ENCODE measurements around the gene CDK2AP2. TPM values are rescaled to one million over a fixed set of nuclear protein-coding genes. Genes with fewer than 3 reads are reported as not detected.
"Not testable (repeated sequence)": the region's sequence is repeated elsewhere in the genome, so short reads cannot be mapped to it uniquely, and the experiment has no call there.

CDK2AP2 gene
- polyA plus RNA-seq, 1 of the 3 experiments (the other 2 are of a cell fraction): 47.9 TPM

DNA sequence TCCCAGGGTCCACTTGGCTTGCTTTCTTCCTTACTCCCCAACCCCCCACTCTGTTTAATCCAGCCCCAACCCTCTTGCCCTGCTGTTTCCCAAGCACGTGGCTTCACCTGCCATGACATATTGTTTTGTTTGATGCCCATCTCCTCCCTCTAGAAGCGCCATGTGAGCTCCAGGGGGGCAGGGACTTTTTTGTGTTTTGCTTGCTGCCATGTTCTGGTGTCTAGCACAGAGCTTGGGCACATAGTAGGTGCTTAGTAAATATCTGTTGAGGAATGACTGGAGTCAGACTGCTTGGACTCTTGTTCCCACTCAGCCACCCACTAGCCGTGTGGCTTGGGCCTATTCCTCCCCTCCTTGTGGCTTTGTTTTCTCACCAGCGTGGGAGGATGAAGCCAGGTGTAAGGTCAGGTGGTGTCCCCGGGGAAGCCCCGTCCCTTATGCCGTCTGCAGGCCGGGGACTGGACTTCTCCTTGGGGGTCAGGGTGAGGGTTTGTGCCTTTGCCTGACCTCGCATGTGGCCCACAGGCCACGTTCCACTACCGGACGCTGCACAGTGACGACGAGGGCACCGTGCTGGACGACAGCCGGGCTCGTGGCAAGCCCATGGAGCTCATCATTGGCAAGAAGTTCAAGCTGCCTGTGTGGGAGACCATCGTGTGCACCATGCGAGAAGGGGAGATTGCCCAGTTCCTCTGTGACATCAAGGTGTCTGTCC lies 21.3 kb downstream of the CDK2AP2 start:
- no peaks in the 10 kb centered on the region for H3K9me2 ChIP-seq
- H3K4me3 ChIP-seq (ENCODE audit: low read depth in 2 of 2, low read length in 1 of 2): no peak overlapping the region
- no peak overlapping the region for H3K9ac ChIP-seq
- H3F3A ChIP-seq (replicated peaks; ENCODE audit: insufficient read depth): no peaks in the 10 kb centered on the region
- peaks cover 6 to 17% of the 10 kb centered on the region in 2 experiments; a peak in 3 of 4 replicates for H3K4me1 ChIP-seq (ENCODE audit: control insufficient read depth in 1 of 2, insufficient read depth in 2 of 2, low read depth in 1 of 2, low read length in 1 of 2)
- H3K27me3 ChIP-seq (ENCODE audit: insufficient read depth): no peaks in the 10 kb centered on the region
- peaks cover 25% of the 10 kb centered on the region for H3K79me2 ChIP-seq (ENCODE audit: insufficient read depth)
- H3K36me3 ChIP-seq (replicated peaks in 1 of 2; ENCODE audit: control insufficient read depth in 1 of 2, insufficient read depth in 2 of 2, low read length in 1 of 2): peaks cover 0 to 27% of the 10 kb centered on the region in 2 experiments
- ChIA-PET POLR2A (no interaction called here), CTCF (interaction anchor here (1.4 kb wide), 1 partner anchor 59 kb away, joined by 3 read pairs; the partner anchor contains the start of gene RPS6KB2)
- WGBS (ENCODE audit: low lambda C conversion rate): 96% methylated on average over 13 of the region's 20 CpGs
- no peak overlapping the region for H3K27ac ChIP-seq (ENCODE audit: low read depth in 2 of 2, low read length in 1 of 2)
- H4K20me1 ChIP-seq (ENCODE audit: insufficient read depth): no peaks in the 10 kb centered on the region
- no peak overlapping the region for H2AFZ ChIP-seq (ENCODE audit: low read depth)
- TF ChIP-seq MXI1 (IDR thresholded peaks at IDR 0.05; ENCODE audit: low read depth, low read length) (no peak), FOXJ3 (CRISPR knock-in tag; IDR thresholded peaks at IDR 0.05) (no peak), RCOR1 (IDR thresholded peaks at IDR 0.05; ENCODE audit: low read length) (no peak), SIN3A (IDR thresholded peaks at IDR 0.05; ENCODE audit: borderline replicate concordance, low read depth, low read length) (no peak), RFX5 (IDR thresholded peaks at IDR 0.05; ENCODE audit: low read length) (no peak), TAF1 (IDR thresholded peaks at IDR 0.05; ENCODE audit: borderline replicate concordance, low read depth, low read length) (no peak)
- TF ChIP-seq, protein P1, sequence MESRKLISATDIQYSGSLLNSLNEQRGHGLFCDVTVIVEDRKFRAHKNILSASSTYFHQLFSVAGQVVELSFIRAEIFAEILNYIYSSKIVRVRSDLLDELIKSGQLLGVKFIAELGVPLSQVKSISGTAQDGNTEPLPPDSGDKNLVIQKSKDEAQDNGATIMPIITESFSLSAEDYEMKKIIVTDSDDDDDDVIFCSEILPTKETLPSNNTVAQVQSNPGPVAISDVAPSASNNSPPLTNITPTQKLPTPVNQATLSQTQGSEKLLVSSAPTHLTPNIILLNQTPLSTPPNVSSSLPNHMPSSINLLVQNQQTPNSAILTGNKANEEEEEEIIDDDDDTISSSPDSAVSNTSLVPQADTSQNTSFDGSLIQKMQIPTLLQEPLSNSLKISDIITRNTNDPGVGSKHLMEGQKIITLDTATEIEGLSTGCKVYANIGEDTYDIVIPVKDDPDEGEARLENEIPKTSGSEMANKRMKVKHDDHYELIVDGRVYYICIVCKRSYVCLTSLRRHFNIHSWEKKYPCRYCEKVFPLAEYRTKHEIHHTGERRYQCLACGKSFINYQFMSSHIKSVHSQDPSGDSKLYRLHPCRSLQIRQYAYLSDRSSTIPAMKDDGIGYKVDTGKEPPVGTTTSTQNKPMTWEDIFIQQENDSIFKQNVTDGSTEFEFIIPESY (IDR thresholded peaks at IDR 0.05; ENCODE audit: borderline replicate concordance, low read depth): no peak
- TF ChIP-seq, protein P2, sequence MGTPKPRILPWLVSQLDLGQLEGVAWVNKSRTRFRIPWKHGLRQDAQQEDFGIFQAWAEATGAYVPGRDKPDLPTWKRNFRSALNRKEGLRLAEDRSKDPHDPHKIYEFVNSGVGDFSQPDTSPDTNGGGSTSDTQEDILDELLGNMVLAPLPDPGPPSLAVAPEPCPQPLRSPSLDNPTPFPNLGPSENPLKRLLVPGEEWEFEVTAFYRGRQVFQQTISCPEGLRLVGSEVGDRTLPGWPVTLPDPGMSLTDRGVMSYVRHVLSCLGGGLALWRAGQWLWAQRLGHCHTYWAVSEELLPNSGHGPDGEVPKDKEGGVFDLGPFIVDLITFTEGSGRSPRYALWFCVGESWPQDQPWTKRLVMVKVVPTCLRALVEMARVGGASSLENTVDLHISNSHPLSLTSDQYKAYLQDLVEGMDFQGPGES (IDR thresholded peaks at IDR 0.05; ENCODE audit: low read depth, low read length): no peak
- TF ChIP-seq, protein P3, sequence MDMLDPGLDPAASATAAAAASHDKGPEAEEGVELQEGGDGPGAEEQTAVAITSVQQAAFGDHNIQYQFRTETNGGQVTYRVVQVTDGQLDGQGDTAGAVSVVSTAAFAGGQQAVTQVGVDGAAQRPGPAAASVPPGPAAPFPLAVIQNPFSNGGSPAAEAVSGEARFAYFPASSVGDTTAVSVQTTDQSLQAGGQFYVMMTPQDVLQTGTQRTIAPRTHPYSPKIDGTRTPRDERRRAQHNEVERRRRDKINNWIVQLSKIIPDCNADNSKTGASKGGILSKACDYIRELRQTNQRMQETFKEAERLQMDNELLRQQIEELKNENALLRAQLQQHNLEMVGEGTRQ (IDR thresholded peaks at IDR 0.05; ENCODE audit: borderline replicate concordance, low read depth, low read length): no peak
- no peaks in the 10 kb centered on the region for H3K9me3 ChIP-seq
- DNase-seq: no peak
- H3K4me2 ChIP-seq: no peak overlapping the region

DNA sequence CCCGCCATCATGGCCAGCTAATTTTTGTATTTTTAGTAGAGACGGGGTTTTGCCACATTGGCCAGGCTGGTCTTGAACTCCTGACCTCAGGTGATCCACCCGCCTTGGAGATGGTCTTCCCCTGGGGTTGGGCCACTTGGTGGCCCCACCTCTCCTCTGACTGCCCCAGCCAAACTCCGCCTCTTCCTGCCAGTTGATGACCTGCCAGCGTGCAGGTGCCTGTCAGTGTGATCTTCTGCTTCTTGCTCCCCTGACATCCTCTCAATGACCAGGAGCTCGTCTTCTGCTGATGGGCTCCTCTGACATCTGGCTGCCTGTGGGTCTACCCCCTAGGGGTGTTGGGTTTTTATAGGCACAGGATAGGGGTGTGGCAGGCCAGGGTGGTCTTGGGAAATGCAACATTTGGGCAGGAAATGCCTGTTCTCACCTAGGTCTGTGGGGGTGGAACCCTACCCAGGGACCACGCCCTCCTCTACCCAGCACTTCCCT lies 22.0 kb downstream of the CDK2AP2 start:
- H3K4me3 ChIP-seq (ENCODE audit: low read depth in 2 of 2, low read length in 1 of 2); POLR2A ChIA-PET; DNase-seq; H3F3A ChIP-seq (replicated peaks; ENCODE audit: insufficient read depth); H3K9me2 ChIP-seq; H4K20me1 ChIP-seq (ENCODE audit: insufficient read depth); H3K9ac ChIP-seq; H3K27me3 ChIP-seq (ENCODE audit: insufficient read depth); H2AFZ ChIP-seq (ENCODE audit: low read depth); H3K27ac ChIP-seq (ENCODE audit: low read depth in 2 of 2, low read length in 1 of 2); H3K9me3 ChIP-seq; H3K4me2 ChIP-seq: not testable (repeated sequence)
- Histone ChIP-seq H3K36me3 (replicated peaks in 1 of 2; ENCODE audit: control insufficient read depth in 1 of 2, insufficient read depth in 2 of 2, low read length in 1 of 2) (peaks cover 0 to 24% of the 10 kb centered on the region in 2 experiments), H3K4me1 (ENCODE audit: control insufficient read depth in 1 of 2, insufficient read depth in 2 of 2, low read depth in 1 of 2, low read length in 1 of 2) (peaks cover 6 to 17% of the 10 kb centered on the region in 2 experiments; a peak in 3 of 4 replicates), H3K79me2 (ENCODE audit: insufficient read depth) (peaks cover 25% of the 10 kb centered on the region)
- 94% methylated on average over 7 of the region's 7 CpGs for WGBS (ENCODE audit: low lambda C conversion rate)
- CTCF ChIA-PET: interaction anchor here (1.4 kb wide), 1 partner anchor 58 kb away, joined by 3 read pairs; the partner anchor contains the start of gene RPS6KB2
